A673 (cell line): ENCODE measurements around the gene MYH15. TPM values are rescaled to one million over a fixed set of nuclear protein-coding genes. Genes with fewer than 3 reads are reported as not detected.

Experiments used
- BruUV-seq: library from RNA; stranded (reverse); fragments of 400-500 nt; replicated peaks from 2 replicates; lab custom pipeline; 2021; lab: Mats Ljungman, UMichigan
- CTCF ChIA-PET: fragments of 300-600 bp; sonication (Branson Sonifier 250); formaldehyde crosslinking; loops from one replicate; lab custom pipeline; 2022; ENCODE audit warnings: antibody characterized with exemption; lab: Charles Lee
- POLR2A ChIA-PET: fragments of 300-600 bp; sonication (Branson Sonifier 250); formaldehyde crosslinking; loops from one replicate; lab custom pipeline; 2022; ENCODE audit warnings: antibody characterized with exemption; ENCODE audit not compliant: low non-redundant PET; lab: Charles Lee
- DNase-seq: peaks from one replicate; pipeline ENCODE4 v3.0.0-alpha.2; 2015; ENCODE audit warnings: low spot score
- H3K27ac ChIP-seq: fragments of 200-600 bp; sonication (generic); 2 replicates; pipeline ENCODE4 v1.5.1; 2016; ENCODE audit warnings: mixed run types, low read depth, mild to moderate bottlenecking, mixed read lengths, antibody characterized with exemption, low read length; ENCODE audit not compliant: poor library complexity, severe bottlenecking
- H3K27me3 ChIP-seq: fragments of 200-600 bp; sonication (generic); replicated peaks from 2 replicates; pipeline ENCODE4 v1.6.1; 2017; ENCODE audit warnings: mixed run types, low read depth, mild to moderate bottlenecking, mixed read lengths, antibody characterized with exemption, low read length; ENCODE audit not compliant: insufficient read depth, poor library complexity
- H3K36me3 ChIP-seq: fragments of 200-600 bp; sonication (generic); 2 replicates; pipeline ENCODE4 v1.6.1; 2016; ENCODE audit warnings: mixed run types, mild to moderate bottlenecking, mixed read lengths, antibody characterized with exemption, low read length; ENCODE audit not compliant: insufficient read depth, poor library complexity, severe bottlenecking
- H3K4me1 ChIP-seq: fragments of 200-600 bp; sonication (generic); 2 replicates; pipeline ENCODE4 v1.6.1; 2017; ENCODE audit warnings: mixed run types, mild to moderate bottlenecking, mixed read lengths, antibody characterized with exemption, low read length; ENCODE audit not compliant: insufficient read depth, poor library complexity, severe bottlenecking
- H3K4me3 ChIP-seq: fragments of 200-600 bp; sonication (generic); 2 replicates; pipeline ENCODE4 v1.5.1; 2016; ENCODE audit warnings: low read depth, mixed run types, mild to moderate bottlenecking, mixed read lengths, low read length; ENCODE audit not compliant: poor library complexity, severe bottlenecking
- H3K9me3 ChIP-seq: fragments of 200-600 bp; sonication (generic); 2 replicates; pipeline ENCODE4 v1.6.1; 2016; ENCODE audit warnings: mixed run types, low read depth, mild to moderate bottlenecking, mixed read lengths, antibody characterized with exemption, low read length; ENCODE audit not compliant: poor library complexity, severe bottlenecking
- EZH2 ChIP-seq: fragments of 200-600 bp; sonication (generic); IDR thresholded peaks from 2 replicates; pipeline ENCODE4 v1.6.1; 2017; ENCODE audit warnings: borderline replicate concordance, low read depth, mild to moderate bottlenecking, mixed read lengths, antibody characterized with exemption, low read length; ENCODE audit not compliant: poor library complexity, severe bottlenecking
- intact Hi-C: fragments of 100-400 bp; cut with micrococcal nuclease; formaldehyde crosslinking; loops from one replicate; pipeline ENCODE4 v1.10.0; 2022; ENCODE audit not compliant: unreplicated experiment
- total RNA-seq: library from RNA; stranded (reverse); gene quantifications from 2 replicates; pipeline ENCODE4 v1.2.3, GENCODE V29; 2021
- TF ChIP-seq, protein P1 (sequence below): fragments of 300-800, 200-600 bp; sonication (generic); conservative IDR thresholded peaks from 2 replicates; pipeline ENCODE4 v1.5.1; 2017; ENCODE audit warnings: low read depth, mild to moderate bottlenecking, antibody characterized with exemption, low read length, moderate library complexity, mixed read lengths

Gene MYH15
- total RNA-seq, 1 experiment from 2014 or later = 1.2 TPM

DNA sequence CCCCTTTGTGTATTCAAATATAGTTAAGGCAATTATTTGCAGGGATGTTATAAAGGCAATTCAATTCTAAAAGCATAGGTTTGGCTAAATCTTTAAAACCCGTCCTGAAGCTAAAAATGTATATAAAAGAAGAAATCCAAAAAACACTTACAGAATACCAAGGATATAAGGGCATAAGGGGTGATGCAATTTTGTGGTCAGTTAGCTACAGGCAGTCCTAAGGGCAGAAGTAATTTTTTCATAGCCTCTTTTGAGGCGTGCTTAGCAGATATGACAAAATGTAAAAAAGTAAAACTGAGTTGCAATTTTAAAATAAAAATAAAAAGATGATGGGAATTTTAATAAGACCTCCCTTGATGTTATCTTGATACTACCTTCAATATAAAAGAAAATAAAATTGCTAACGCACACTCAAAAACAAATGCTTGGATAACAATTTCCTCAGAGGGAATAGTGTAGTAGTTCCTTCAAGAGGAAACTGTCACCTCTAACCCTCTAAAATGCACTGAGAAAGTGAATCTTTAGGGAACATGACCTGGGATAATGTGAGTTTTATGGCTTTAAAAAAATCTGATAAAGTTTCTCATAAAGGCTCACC lies 104.2 kb downstream of the MYH15 start:
- no TSS peak for BruUV-seq
- DNase-seq = no peak
- TF ChIP-seq, protein P1, sequence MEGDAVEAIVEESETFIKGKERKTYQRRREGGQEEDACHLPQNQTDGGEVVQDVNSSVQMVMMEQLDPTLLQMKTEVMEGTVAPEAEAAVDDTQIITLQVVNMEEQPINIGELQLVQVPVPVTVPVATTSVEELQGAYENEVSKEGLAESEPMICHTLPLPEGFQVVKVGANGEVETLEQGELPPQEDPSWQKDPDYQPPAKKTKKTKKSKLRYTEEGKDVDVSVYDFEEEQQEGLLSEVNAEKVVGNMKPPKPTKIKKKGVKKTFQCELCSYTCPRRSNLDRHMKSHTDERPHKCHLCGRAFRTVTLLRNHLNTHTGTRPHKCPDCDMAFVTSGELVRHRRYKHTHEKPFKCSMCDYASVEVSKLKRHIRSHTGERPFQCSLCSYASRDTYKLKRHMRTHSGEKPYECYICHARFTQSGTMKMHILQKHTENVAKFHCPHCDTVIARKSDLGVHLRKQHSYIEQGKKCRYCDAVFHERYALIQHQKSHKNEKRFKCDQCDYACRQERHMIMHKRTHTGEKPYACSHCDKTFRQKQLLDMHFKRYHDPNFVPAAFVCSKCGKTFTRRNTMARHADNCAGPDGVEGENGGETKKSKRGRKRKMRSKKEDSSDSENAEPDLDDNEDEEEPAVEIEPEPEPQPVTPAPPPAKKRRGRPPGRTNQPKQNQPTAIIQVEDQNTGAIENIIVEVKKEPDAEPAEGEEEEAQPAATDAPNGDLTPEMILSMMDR = no peak
- TF ChIP-seq EZH2 = no peak
- ChIA-PET CTCF (interaction anchor here (0.6 to 1.2 kb wide), 2 partner anchors 71 to 382 kb away, joined by 3 read pairs; no protein-coding TSS in a partner anchor), POLR2A (no interaction called here)
- H3K4me3 ChIP-seq = no peak overlapping the region
- no peak overlapping the region for H3K27ac ChIP-seq
- H3K36me3 ChIP-seq = no peaks in the 10 kb centered on the region
- H3K9me3 ChIP-seq = no peaks in the 10 kb centered on the region
- intact Hi-C loops = loop anchor here (1.0 to 5.0 kb wide), 2 partner anchors 253 to 469 kb away; no protein-coding TSS in a partner anchor
- H3K27me3 ChIP-seq = no peaks in the 10 kb centered on the region
- H3K4me1 ChIP-seq = peaks cover 6% of the 10 kb centered on the region

GRCh38 chr3:108404368-108404767 lies 106.0 kb downstream of the MYH15 start:
- ChIA-PET CTCF (no interaction called here), POLR2A (interaction anchor here (0.6 kb wide), 1 partner anchor 263 kb away, joined by 3 read pairs; no protein-coding TSS in a partner anchor)
- no peaks in the 10 kb centered on the region for H3K27me3 ChIP-seq
- H3K36me3 ChIP-seq = no peaks in the 10 kb centered on the region
- H3K4me3 ChIP-seq = no peak overlapping the region
- no peaks in the 10 kb centered on the region for H3K9me3 ChIP-seq
- TF ChIP-seq, protein P1 = no peak
- TF ChIP-seq EZH2 = no peak
- intact Hi-C loops = no loop called here
- no peak overlapping the region for H3K27ac ChIP-seq
- peaks cover 6% of the 10 kb centered on the region for H3K4me1 ChIP-seq
- no peak for DNase-seq
- BruUV-seq = no TSS peak

- no peaks in the 10 kb centered on the region for H3K36me3 ChIP-seq
- no peaks in the 10 kb centered on the region for H3K27me3 ChIP-seq
- H3K4me3 ChIP-seq = no peak overlapping the region
- TF ChIP-seq, protein P1 = no peak
- peaks cover 6% of the 10 kb centered on the region for H3K4me1 ChIP-seq
- BruUV-seq = no TSS peak
- ChIA-PET POLR2A (no interaction called here), CTCF (no interaction called here)
- no peak overlapping the region for H3K27ac ChIP-seq
- no peaks in the 10 kb centered on the region for H3K9me3 ChIP-seq
- no peak for DNase-seq
- intact Hi-C loops = no loop called here
Measured at GRCh38 chr3:108403686-108404345, 106.6 kb downstream of the MYH15 start.
